GM18951 (cell line): ENCODE measurements around the gene MTMR3.

ENCODE experiments used
- POLR2A ChIP-seq: IDR thresholded peaks from 4 replicates; pipeline ENCODE4 v1.6.1; 2011; ENCODE audit warnings: mild to moderate bottlenecking; ENCODE audit not compliant: insufficient read length, insufficient read depth; ENCODE audit errors: extremely low read depth
- in situ Hi-C: fragments of 300-500 bp; cut with MboI; formaldehyde crosslinking; loops from one replicate; pipeline ENCODE4 v1.12.0; 2022; ENCODE audit warnings: low sequenced_read_pairs, mixed read lengths, inconsistent platforms; ENCODE audit not compliant: unreplicated experiment

The MTMR3 gene

DNA sequence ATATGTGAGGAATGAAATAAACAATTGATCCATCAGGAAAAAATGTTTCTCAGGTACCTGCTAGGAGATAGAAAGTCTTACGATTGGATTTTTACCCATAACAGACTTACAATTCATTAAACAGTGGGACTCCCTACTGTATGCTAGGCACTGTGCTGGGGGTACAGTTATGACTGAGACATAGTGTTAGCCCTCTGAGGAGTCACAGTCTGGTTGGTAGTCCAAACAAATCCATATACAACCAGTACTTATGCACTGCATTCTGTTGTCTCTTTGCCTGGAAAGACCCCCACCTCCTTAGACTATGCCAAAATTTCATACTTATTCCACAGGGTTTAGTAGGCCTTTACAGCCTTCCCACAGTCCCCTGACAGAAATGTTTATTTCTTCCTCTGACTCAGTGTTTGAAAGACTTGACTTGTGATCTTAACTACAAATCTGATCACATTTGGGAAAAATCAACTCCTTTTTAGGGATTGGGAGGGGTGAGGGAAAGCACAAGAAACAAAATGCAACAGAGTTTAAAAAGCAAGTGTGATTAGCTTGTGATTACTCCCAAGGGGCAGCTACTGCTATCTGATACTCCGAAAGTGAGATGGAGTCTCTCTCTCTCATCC lies 127.9 kb downstream of the MTMR3 start:
- in situ Hi-C loops: no loop called here
- no peak for TF ChIP-seq POLR2A

DNA sequence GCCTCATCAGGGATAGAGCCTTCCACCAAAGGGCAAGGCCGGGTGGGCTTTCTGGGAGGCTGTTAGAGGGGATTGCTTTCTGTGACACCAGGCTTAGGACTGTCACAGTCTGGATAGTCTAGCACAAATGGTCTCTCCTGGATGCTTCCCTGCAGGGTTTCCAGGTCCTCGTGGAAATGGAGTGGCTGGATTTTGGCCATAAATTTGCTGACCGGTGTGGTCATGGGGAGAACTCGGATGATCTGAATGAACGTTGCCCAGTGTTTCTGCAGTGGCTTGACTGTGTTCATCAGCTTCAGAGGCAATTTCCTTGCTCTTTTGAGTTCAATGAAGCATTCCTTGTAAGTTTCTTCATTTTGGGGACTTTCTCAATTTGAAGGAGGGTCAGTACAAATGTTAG lies 130.2 kb downstream of the MTMR3 start:
- no peak for TF ChIP-seq POLR2A
- in situ Hi-C loops: no loop called here

DNA sequence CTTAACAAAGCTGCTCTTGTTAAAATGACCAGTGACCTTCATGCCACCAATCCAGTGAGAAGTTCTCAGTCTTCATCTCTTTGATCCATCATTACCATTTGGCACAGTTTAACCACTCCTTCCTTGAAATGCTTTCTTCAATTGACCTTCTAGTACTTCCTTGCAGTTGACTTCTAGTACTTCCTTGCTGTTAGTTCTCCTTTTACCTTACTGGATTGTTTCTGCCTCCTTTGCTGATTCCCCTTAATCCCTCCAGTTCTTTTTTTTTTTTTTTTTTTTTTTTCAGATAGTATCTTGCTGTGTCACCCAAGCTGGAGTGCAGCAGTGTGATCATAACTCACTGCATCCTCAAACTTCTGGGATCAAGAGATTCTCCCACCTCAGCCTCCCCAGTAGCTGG lies 131.3 kb downstream of the MTMR3 start:
- TF ChIP-seq POLR2A: no peak
- in situ Hi-C loops: no loop called here

DNA sequence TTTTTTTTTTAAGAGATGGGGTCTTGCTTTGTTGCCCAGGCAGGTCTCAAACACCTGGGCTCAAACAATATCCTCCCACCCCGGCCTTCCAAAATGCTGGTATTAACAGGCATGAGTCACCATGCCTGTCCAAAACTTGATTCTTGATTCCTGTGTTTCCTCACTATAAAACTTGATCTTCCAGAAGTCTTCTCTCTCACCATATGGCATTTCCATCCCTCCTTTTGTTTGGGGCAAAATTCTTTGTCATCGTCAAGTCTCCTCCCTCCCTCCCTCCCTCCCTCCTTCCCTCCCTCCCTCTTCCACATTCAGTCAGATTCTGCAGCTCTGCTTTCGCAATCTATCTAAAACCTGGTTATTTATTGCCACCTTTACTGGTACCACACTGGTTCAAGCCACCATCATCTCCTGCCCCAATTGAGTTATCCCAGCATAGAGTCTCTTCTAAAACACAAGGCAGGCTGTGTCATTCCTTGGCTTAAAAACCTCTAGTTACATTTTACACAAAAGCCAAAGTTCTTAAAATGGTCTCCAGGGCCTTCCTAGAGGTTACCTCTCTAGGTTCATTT lies 132.3 kb downstream of the MTMR3 start:
- in situ Hi-C loops: no loop called here
- no peak for TF ChIP-seq POLR2A

DNA sequence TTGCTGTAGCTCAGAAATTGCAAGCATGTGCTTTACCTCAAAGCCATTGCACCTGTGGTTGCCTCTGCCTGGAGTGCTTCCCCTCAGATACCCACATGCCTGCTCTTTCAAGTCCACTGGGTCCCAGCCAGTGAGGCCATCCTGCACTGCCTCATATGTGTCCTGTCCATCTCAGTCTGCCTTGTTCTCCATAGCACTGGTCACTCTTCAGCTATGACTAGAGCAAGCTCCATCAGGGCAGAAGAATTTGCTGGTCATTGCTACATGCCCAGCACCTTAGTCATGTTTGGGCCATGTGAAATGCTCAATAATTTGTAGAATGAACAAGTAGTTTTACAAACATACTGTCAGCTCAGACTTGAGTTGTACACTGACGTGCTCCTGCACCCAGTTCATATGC lies 132.9 kb downstream of the MTMR3 start:
- no peak for TF ChIP-seq POLR2A
- in situ Hi-C loops: no loop called here

DNA sequence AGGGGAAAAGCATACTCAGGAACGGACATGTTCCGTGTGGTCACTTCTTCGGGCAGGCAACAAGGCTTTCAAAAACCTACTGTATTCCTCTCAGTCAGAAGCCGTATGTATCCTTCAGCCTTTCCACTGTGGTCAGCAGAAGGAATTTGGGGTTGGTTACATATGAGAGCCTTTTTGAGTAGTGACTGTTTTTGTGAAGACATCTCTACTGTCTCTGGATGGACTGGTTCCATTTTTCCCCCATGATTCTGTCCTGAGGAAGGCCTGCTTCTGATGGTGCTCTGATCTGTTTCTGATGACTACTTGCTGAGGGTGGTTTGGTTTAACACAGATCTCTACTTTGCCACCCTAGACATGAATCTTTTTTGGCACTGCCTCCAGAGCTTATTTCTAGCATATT lies 133.6 kb downstream of the MTMR3 start:
- no peak for TF ChIP-seq POLR2A
- in situ Hi-C loops: no loop called here

DNA sequence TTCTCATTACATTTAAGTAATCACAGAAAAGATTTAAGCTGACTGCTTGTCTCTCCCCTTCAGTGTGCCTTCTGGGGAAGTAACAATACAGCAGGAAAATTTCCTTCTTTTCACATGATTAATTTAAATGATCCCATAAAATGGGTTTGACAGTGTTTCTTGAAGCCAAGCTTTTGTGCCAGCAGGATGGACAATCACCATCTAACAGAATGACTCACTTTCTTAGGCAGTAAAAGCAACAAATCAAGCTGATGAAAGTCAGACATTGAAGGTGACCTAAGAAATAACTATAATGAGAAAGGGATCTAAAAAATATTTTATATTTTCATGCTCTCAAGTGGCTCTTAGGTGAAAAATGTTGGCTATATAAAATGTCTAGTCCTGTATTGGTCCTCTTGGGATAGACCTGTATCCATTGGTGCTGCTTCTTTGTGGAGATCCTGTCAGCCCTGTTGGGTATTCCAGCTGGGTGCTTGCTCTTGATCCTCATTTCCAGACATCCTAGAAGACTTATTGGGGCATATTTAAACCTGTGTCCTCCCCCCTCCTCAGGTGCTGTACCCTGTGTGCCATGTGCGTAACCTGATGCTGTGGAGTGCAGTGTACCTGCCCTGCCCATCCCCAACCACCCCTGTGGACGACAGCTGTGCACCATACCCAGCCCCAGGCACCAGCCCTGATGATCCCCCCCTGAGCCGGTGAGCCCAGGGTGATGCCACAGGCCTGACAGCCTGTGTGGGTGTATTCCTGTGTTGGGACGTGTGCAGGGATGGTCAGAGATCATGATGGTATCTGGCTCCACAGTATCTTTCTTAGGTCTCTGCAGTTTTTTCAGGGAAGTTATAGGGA lies 134.6 kb downstream of the MTMR3 start:
- TF ChIP-seq POLR2A: no peak
- in situ Hi-C loops: no loop called here

DNA sequence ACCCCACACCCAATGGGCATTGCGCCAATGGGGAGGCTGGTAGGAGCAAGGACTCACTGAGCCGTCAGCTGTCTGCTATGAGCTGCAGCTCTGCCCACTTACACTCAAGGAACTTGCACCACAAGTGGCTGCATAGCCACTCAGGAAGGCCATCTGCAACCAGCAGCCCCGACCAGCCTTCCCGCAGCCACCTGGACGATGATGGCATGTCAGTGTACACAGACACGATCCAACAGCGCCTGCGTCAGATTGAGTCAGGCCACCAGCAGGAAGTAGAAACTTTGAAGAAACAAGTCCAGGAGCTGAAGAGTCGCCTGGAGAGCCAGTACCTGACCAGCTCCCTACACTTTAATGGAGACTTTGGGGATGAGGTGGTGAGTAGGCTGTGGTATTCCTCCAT lies 137.5 kb downstream of the MTMR3 start:
- in situ Hi-C loops: no loop called here
- no peak for TF ChIP-seq POLR2A

DNA sequence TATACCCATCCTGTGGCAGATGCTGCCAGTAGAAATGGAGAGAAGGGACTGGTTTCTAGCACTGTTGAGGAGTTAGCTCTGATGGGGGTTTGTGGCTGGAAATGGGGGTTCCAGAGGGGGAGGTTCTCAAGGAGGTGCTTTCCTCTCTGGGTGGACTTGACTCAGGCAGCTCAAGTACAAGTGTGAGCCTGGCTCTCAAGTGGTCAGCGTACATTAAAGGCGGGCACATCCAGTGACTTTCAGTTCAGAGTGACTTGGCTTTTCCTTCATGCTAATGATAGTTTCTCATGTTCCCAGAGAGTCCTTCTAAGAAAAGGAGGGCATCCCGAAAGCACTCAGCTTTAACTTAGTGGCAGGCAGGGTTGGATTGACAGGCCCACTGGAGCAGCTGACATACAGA lies 138.4 kb downstream of the MTMR3 start:
- in situ Hi-C loops: no loop called here
- no peak for TF ChIP-seq POLR2A

DNA sequence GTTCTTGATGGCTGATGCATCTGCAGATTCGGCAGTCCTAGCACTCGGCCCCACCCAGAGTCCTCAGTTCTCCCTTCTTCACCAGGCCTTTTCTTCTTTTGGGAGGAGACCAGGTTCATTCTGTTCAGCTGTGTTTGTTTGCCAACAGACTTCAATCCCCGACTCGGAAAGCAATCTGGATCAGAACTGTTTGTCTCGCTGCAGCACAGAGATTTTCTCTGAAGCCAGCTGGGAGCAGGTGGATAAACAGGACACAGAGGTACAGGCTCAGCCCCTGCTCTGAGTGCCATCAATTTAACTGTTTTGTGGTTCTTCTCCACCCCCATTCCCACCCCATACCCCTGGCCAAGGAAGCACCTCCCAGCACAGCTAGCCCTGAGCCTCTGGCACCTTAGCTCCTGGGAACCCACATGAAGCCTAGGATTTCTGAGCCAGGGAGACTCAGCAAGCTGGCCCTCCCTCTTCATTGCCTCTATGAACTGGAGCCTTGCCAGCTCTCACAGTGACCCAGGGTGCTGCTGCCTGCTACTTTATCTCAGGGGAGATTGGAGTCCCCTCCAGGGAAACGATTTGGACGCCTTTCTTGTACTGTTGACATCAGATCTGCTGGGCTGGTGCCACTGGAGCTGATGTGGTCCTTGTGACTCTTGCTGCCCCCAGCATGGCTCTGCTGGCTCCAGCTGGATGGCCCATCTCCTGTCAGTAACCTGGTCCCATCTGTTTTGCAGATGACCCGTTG lies 139.1 kb downstream of the MTMR3 start:
- TF ChIP-seq POLR2A: no peak
- in situ Hi-C loops: no loop called here

DNA sequence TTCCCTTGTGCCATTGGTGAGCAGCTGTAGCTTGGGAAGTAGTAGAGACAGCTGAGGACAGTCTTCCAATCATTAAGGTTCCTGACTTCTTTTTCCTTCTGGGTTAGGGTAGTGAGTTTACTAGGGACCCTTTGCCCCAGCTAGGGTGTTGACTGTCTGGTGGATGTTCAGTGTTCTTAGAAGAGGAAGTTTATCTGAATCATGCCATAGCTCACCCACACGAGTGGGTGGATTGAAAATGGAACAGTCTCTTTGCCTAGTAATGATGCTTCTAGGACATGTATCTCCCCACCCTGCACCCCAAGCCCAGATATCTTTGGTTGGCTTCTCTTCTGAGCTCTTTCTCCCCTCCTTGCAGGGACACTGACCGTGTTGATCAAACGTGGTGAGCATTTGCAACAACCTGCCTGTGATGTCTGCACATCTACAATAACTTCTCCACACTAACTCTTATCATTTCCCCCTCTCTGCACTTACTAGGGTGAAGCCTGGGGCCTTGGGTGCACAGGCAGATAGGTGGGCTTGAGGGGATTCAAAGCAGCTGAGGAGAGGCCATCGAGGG lies 140.2 kb downstream of the MTMR3 start:
- in situ Hi-C loops: no loop called here
- no peak for TF ChIP-seq POLR2A

DNA sequence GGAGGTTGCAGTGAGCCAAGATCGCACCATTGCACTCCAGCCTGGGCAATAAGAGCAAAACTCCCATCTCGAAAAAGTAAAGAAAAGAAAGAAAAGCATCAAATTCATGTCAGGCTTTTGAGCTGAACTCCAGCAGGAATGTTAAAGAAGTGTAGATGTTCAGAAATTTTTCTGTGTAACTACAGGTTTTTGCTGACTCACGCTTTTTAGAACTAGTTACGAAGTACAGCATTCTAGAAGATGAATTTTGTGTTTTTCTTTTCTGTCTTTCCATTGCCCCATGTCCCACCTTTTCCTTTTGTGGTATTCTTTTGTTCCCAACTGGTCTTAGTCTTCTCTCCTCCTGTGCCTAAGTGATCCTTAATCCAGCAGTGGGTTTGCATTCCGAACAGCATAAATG lies 141.3 kb downstream of the MTMR3 start:
- TF ChIP-seq POLR2A: no peak

DNA sequence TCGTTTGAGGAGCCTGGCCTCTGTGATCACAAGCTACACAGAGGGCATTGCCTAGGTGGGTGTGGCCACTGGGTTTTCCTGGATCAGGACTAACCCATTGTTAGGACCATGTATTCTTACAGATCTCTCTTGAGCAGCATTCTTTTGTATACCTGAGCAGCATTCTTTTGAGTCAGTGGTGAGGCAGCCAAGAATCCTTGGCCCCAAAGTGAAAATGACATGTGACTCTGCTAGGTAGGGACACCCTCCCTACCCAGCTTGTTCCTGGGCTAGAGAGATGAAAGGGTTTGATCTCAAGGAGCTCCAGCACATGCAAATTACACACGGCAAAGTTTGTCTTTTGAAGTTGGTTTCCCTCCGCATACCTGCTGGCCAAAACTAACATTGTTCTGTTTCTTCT lies 142.2 kb downstream of the MTMR3 start:
- in situ Hi-C loops: no loop called here
- no peak for TF ChIP-seq POLR2A

More for the DNA sequence above, 141.3 kb downstream of the MTMR3 start:
- in situ Hi-C loops: no loop called here
